Measurements from ENCODE around the gene BNC2.

BNC2 gene

GRCh38 chr9:16377311-16377710, 493.2 kb downstream of the BNC2 start:
- Histone ChIP-seq H3K9me3 (ENCODE audit: control insufficient read depth, low read length) (no peaks in the 10 kb centered on the region), H3K4me1 (ENCODE audit: control insufficient read depth, insufficient read depth, low read length, poor library complexity, severe bottlenecking) (no peaks in the 10 kb centered on the region), H3K27ac (ENCODE audit: low read depth, low read length, severe bottlenecking) (no peak overlapping the region), H3K36me3 (ENCODE audit: control insufficient read depth, insufficient read depth, low read length) (no peaks in the 10 kb centered on the region), H3K4me3 (ENCODE audit: extremely low read depth, insufficient read depth, low read length, poor library complexity, severe bottlenecking) (no peak overlapping the region)
- 100% methylated on average over 1 of the region's 4 CpGs; no CpG with 5 or more reads in 1 of the 2 experiments for WGBS, 2 experiments (ENCODE audit: insufficient coverage in 2 of 2)

GRCh38 chr9:16371306-16371705, 499.2 kb downstream of the BNC2 start:
- WGBS, 2 experiments (ENCODE audit: insufficient coverage in 2 of 2) = 87 to 95% methylated on average over 3 to 4 of the region's 4 CpGs
- no peaks in the 10 kb centered on the region for H3K36me3 ChIP-seq (ENCODE audit: control insufficient read depth, insufficient read depth, low read length)
- H3K27ac ChIP-seq (ENCODE audit: low read depth, low read length, severe bottlenecking) = no peak overlapping the region
- H3K4me3 ChIP-seq (ENCODE audit: extremely low read depth, insufficient read depth, low read length, poor library complexity, severe bottlenecking) = no peak overlapping the region
- no peaks in the 10 kb centered on the region for H3K9me3 ChIP-seq (ENCODE audit: control insufficient read depth, low read length)
- H3K4me1 ChIP-seq (ENCODE audit: control insufficient read depth, insufficient read depth, low read length, poor library complexity, severe bottlenecking) = peaks cover 10% of the 10 kb centered on the region

GRCh38 chr9:16370647-16371046, 499.8 kb downstream of the BNC2 start:
- Histone ChIP-seq H3K4me3 (ENCODE audit: extremely low read depth, insufficient read depth, low read length, poor library complexity, severe bottlenecking) (no peak overlapping the region), H3K27ac (ENCODE audit: low read depth, low read length, severe bottlenecking) (no peak overlapping the region), H3K4me1 (ENCODE audit: control insufficient read depth, insufficient read depth, low read length, poor library complexity, severe bottlenecking) (peaks cover 10% of the 10 kb centered on the region), H3K9me3 (ENCODE audit: control insufficient read depth, low read length) (no peaks in the 10 kb centered on the region), H3K36me3 (ENCODE audit: control insufficient read depth, insufficient read depth, low read length) (no peaks in the 10 kb centered on the region)
- WGBS, 2 experiments (ENCODE audit: insufficient coverage in 2 of 2) = 95 to 97% methylated on average over 12 to 13 of the region's 13 CpGs

- no peaks in the 10 kb centered on the region for H3K36me3 ChIP-seq (ENCODE audit: control insufficient read depth, insufficient read depth, low read length)
- H3K27ac ChIP-seq (ENCODE audit: low read depth, low read length, severe bottlenecking) = no peak overlapping the region
- no peaks in the 10 kb centered on the region for H3K9me3 ChIP-seq (ENCODE audit: control insufficient read depth, low read length)
- peaks cover 10% of the 10 kb centered on the region for H3K4me1 ChIP-seq (ENCODE audit: control insufficient read depth, insufficient read depth, low read length, poor library complexity, severe bottlenecking)
- WGBS, 2 experiments (ENCODE audit: insufficient coverage in 2 of 2) = 88 to 92% methylated on average over 4 of the region's 4 CpGs
- H3K4me3 ChIP-seq (ENCODE audit: extremely low read depth, insufficient read depth, low read length, poor library complexity, severe bottlenecking) = no peak overlapping the region
Observed at GRCh38 chr9:16369427-16369826, 501.0 kb downstream of the BNC2 start.

- Histone ChIP-seq H3K36me3 (ENCODE audit: control insufficient read depth, insufficient read depth, low read length) (no peaks in the 10 kb centered on the region), H3K9me3 (ENCODE audit: control insufficient read depth, low read length) (no peaks in the 10 kb centered on the region), H3K4me3 (ENCODE audit: extremely low read depth, insufficient read depth, low read length, poor library complexity, severe bottlenecking) (no peak overlapping the region), H3K4me1 (ENCODE audit: control insufficient read depth, insufficient read depth, low read length, poor library complexity, severe bottlenecking) (peaks cover 10% of the 10 kb centered on the region), H3K27ac (ENCODE audit: low read depth, low read length, severe bottlenecking) (no peak overlapping the region)
- 84 to 100% methylated on average over 4 to 5 of the region's 8 CpGs for WGBS, 2 experiments (ENCODE audit: insufficient coverage in 2 of 2)
Observed at GRCh38 chr9:16368237-16369087, 502.0 kb downstream of the BNC2 start.

GRCh38 chr9:16367605-16368231, 502.8 kb downstream of the BNC2 start:
- WGBS, 2 experiments (ENCODE audit: insufficient coverage in 2 of 2) = 91 to 93% methylated on average over 3 to 6 of the region's 9 CpGs

GRCh38 chr9:16364347-16364746, 506.1 kb downstream of the BNC2 start:
- Histone ChIP-seq H3K9me3 (ENCODE audit: control insufficient read depth, low read length) (no peaks in the 10 kb centered on the region), H3K4me3 (ENCODE audit: extremely low read depth, insufficient read depth, low read length, poor library complexity, severe bottlenecking) (no peak overlapping the region), H3K27ac (ENCODE audit: low read depth, low read length, severe bottlenecking) (no peak overlapping the region), H3K4me1 (ENCODE audit: control insufficient read depth, insufficient read depth, low read length, poor library complexity, severe bottlenecking) (peaks cover 10% of the 10 kb centered on the region), H3K36me3 (ENCODE audit: control insufficient read depth, insufficient read depth, low read length) (no peaks in the 10 kb centered on the region)
- 88 to 90% methylated on average over 7 to 8 of the region's 8 CpGs for WGBS, 2 experiments (ENCODE audit: insufficient coverage in 2 of 2)

More at GRCh38 chr9:16367605-16368231, 502.8 kb downstream of the BNC2 start:
- H3K4me1 ChIP-seq (ENCODE audit: control insufficient read depth, insufficient read depth, low read length, poor library complexity, severe bottlenecking) = peaks cover 10% of the 10 kb centered on the region
- H3K36me3 ChIP-seq (ENCODE audit: control insufficient read depth, insufficient read depth, low read length) = no peaks in the 10 kb centered on the region
- H3K9me3 ChIP-seq (ENCODE audit: control insufficient read depth, low read length) = no peaks in the 10 kb centered on the region
- H3K27ac ChIP-seq (ENCODE audit: low read depth, low read length, severe bottlenecking) = no peak overlapping the region
- no peak overlapping the region for H3K4me3 ChIP-seq (ENCODE audit: extremely low read depth, insufficient read depth, low read length, poor library complexity, severe bottlenecking)

- Histone ChIP-seq H3K36me3 (ENCODE audit: control insufficient read depth, insufficient read depth, low read length) (no peaks in the 10 kb centered on the region), H3K4me1 (ENCODE audit: control insufficient read depth, insufficient read depth, low read length, poor library complexity, severe bottlenecking) (peaks cover 10% of the 10 kb centered on the region), H3K4me3 (ENCODE audit: extremely low read depth, insufficient read depth, low read length, poor library complexity, severe bottlenecking) (no peak overlapping the region), H3K27ac (ENCODE audit: low read depth, low read length, severe bottlenecking) (no peak overlapping the region), H3K9me3 (ENCODE audit: control insufficient read depth, low read length) (no peaks in the 10 kb centered on the region)
- WGBS, 2 experiments (ENCODE audit: insufficient coverage in 2 of 2) = 89 to 96% methylated on average over 4 to 5 of the region's 5 CpGs
Observed at GRCh38 chr9:16363916-16364315, 506.6 kb downstream of the BNC2 start.

- Histone ChIP-seq H3K9me3 (ENCODE audit: control insufficient read depth, low read length) (no peaks in the 10 kb centered on the region), H3K4me1 (ENCODE audit: control insufficient read depth, insufficient read depth, low read length, poor library complexity, severe bottlenecking) (peaks cover 4% of the 10 kb centered on the region), H3K27ac (ENCODE audit: low read depth, low read length, severe bottlenecking) (no peak overlapping the region), H3K4me3 (ENCODE audit: extremely low read depth, insufficient read depth, low read length, poor library complexity, severe bottlenecking) (no peak overlapping the region), H3K36me3 (ENCODE audit: control insufficient read depth, insufficient read depth, low read length) (no peaks in the 10 kb centered on the region)
- WGBS, 2 experiments (ENCODE audit: insufficient coverage in 2 of 2) = 94 to 95% methylated on average over 4 of the region's 8 CpGs
Observed at GRCh38 chr9:16363073-16363781, 507.2 kb downstream of the BNC2 start.

GRCh38 chr9:16361939-16362338, 508.5 kb downstream of the BNC2 start:
- Histone ChIP-seq H3K9me3 (ENCODE audit: control insufficient read depth, low read length) (no peaks in the 10 kb centered on the region), H3K4me3 (ENCODE audit: extremely low read depth, insufficient read depth, low read length, poor library complexity, severe bottlenecking) (no peak overlapping the region), H3K4me1 (ENCODE audit: control insufficient read depth, insufficient read depth, low read length, poor library complexity, severe bottlenecking) (no peaks in the 10 kb centered on the region), H3K36me3 (ENCODE audit: control insufficient read depth, insufficient read depth, low read length) (no peaks in the 10 kb centered on the region), H3K27ac (ENCODE audit: low read depth, low read length, severe bottlenecking) (no peak overlapping the region)

Data from mesodermal cell (in vitro differentiated cells).